DMS53 treated with DMSO at 0.1 percent for 48 hours (cell line): Measurements from ENCODE around the gene GATB.

ENCODE experiments used
- DNase-seq: peaks from one replicate; lab custom pipeline; 2025; ENCODE audit not compliant: unreplicated experiment; lab: John Stamatoyannopoulos, UW

The GATB gene

GRCh38 chr4:151786158-151786495, 25.3 kb upstream of the GATB start:
- no peak for DNase-seq

DNA sequence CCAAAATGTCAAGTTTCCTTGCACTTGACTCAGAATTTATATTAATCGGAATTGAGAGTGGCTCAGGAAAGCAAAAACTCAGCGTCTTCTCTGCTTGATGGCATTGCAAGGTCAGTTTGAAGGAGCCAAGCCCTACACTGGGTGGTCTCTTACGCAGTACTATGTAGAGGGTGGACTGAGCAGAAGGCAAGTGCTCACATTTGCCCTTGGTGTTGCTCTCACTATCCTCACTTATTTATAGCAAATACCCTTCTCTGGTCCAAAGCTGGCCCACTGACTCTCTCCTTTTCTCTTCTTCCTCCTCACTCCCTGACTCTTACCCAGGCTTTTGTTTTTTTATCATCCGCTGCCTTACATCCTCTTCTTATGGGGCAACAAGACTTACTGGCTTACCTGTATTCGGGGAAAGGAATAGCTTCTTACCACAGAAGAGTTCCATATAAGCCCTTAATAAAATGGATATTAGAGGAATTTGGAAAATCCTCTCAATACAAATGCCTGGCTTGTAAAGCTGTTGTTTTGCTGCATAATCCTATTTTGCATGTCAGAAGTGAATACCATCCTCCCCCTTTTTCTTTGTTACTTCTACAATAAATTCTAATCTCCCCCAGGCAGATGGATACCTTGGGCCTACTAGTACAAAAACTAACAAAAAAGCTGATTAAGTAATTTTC, 24.8 kb upstream of the GATB start:
- DNase-seq, result no peak

DNA sequence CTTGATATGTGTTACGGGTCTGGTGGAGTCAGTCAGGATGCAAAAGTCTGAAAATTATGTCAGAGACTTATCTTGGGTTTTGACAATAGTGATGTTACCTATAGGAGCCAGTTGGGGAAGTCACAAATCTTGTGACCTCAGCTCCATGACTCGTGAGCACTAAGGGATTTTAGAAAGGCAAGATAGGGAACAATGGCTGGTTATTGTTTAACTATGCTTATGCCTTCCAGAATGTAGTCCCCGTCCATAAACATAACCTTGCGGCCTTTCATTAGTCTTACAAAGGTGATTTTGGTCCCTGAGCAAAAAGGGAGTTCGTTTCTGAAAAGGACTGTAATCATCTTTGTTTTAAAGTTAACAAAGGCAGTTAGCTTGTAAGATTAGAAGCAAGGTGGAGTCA, 23.9 kb upstream of the GATB start:
- DNase-seq, result no peak

- DNase-seq, result no peak
Measured at GRCh38 chr4:151783867-151784266, 23.1 kb upstream of the GATB start.

GRCh38 chr4:151782296-151782695, 21.5 kb upstream of the GATB start:
- no peak for DNase-seq

DNA sequence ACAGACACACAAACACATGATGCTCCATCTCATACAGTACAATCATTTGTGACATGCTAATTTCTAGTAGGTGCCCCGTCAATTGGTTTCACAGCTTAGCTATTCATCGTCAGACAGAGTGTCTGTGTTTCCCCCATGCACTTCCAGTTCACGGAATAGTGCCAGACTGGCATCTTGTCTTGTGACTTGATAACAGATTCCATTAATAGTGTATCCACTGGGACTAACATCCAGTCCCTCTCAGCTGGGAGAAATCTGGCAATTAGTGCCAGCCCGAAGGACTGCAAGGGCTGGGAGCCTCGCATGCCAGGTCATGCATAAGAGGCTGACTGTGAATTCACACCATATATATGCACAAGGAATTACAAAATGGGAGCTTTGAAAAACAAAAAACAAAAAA, 20.2 kb upstream of the GATB start:
- DNase-seq, result no peak

GRCh38 chr4:151777471-151777870, 16.7 kb upstream of the GATB start:
- no peak for DNase-seq

GRCh38 chr4:151774324-151774723, 13.5 kb upstream of the GATB start:
- no peak for DNase-seq

DNA sequence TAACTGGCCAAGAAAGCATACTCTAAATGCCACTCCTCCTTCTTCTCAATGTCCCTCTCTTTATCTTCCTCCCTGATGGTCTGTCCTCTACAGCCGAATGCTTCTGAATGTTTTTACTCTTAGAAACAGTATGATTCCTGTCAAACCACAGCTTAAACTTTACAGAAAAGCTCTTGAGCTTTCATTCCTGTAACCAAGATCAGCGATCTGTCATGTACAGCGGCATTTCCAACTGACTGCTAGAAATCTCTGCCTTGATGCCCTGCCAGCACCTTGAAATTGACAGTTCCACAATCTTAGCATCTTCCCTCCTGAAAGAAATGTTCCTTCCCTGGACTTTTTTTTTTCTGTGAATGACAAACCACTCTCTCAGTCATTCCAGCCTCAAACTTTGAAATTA, 11.5 kb upstream of the GATB start:
- no peak for DNase-seq

DNA sequence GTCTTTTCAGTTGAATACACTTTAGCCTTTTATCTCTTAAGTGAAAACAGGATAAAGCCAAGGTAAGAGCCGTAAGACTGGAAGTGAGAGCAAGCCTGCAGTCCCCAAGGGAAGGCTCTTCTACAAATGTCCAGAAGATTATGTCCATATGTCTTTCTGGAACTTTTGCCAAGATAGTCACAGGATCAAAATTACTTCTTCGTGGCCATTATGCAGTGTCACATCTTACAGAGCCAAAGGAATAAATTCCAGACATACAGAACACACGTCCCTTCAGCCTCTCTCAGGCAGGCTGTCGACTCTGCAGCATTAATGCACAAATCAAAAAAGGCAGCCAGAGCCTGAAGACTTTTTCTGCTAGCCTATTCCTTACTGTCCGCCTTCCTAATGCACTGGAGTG, 10.9 kb upstream of the GATB start:
- DNase-seq, result no peak

- DNase-seq, result no peak
Measured at GRCh38 chr4:151770154-151770553, 9.3 kb upstream of the GATB start.

GRCh38 chr4:151768835-151769234, 8.0 kb upstream of the GATB start:
- DNase-seq, result no peak

DNA sequence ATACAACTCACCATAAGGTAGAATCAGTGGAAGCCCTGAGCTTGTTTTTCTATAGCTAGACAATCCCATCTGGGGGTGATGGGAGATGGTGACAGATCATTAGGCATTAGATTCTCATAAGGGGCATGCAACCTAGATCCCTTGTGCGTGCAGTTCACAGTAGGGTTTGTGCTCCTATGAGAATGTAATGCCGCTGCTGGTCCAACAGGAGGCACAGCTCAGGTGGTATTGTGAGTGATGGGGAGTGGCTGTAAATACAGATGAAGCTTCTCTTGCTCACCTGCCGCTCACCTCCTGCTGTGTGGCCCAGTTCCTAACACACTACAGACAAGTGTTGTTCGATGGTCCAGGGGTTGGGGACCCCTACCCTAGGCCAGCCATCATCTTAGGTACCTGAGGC, 5.9 kb upstream of the GATB start:
- DNase-seq, result no peak

DNA sequence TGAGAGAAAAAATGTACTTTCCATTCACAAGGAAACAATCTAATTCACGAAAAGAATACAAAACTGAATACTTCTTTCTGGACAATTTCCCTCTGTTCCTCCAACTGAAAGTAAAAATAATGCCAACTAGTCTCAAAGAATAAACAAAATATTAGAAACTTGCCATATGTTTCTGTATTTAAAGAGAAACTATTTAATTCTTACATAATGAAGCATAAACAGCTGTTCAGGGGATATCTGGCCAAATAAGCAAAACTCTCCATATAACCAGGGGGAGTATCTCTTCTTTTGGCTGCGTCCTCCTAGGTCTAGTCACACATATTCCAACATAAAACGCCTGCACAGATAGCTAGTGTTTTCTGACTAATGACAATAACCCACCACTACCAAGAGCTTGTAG, 805 bp downstream of the GATB start:
- no peak for DNase-seq

- no peak for DNase-seq
Measured at GRCh38 chr4:151753056-151753455, 7.8 kb downstream of the GATB start.

DNA sequence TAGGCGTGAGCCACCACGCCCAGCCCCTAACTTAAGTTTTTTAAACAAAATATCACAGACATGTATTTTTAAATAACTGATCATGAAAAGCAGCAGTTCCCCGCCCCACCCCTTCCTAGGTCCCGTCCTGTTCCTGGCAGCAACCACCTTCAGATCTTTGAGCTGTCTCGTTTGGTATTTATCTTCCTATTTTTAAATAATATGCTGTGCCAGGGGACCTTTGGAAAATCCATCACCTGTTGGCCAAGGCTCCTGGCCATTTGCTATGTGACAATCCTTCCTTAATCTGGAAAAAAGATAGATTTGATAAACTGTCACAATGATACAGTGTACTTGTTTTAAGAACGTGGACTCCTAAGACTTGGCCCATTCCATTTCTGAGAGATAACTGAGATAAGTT, 10.7 kb downstream of the GATB start:
- no peak for DNase-seq

- no peak for DNase-seq
Measured at GRCh38 chr4:151745481-151746231, 15.2 kb downstream of the GATB start.

GRCh38 chr4:151744614-151745013, 16.2 kb downstream of the GATB start:
- no peak for DNase-seq

GRCh38 chr4:151743894-151744293, 16.9 kb downstream of the GATB start:
- DNase-seq, result no peak

- no peak for DNase-seq
Measured at GRCh38 chr4:151743128-151743854, 17.5 kb downstream of the GATB start.

DNA sequence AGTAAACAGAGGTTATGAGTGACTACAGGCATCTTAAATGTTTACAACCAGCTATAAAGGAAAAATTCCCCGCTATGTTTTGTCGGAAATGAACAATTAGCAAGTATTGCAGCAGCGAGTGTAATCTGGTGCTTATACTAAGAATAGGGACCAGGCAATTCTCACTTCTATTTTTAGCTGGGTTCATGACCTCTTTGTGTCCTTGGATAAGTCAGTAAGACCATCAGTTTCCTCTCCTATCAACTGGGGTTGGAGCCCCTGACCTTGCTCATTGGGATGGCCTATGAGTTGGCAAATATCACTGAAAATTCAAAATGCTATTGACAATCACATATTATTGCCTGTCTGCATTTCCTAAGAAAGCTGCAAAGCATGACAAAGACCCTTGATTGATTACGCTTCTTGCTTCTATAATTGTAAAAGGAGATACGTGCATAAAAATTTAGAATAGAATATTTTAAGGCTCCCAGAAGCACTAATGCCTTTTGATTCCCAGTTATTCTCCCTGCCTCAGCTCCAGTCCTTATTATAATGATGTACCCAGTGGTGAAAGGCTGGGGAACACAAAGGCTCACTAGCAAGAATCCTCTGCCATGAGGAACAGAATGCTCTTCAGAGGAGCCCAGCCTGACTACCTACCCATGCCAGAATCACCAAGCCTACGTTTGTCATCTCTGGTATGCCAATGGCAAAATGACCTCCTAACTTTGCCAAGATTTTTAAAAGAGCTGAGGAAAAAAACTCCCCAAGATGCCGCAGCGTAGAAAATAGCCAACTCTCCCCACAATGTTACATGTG, 21.9 kb downstream of the GATB start:
- no peak for DNase-seq
